ENCODE measurements around the gene WASF1.
A peak's percentile ranks its signal among the peaks of the same experiment; 100 is the strongest.

WASF1 gene

DNA sequence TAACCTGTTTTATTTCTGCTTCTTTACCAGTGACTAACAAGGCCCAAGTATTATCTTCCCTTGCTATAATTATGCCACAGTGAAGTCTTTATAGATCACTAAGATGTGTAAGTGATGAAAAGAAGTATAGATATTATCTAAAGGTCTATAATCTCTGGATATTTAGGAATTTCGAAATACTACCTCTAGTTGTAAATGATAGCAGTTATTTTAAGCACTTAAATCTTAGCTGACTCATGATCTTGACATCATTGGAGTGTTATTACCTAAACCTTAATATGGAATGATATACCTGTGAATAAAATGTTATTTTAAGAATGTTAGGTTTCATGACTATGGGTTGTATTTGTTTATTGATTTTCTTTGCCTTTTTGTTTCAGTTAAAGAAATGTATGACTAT lies 32.3 kb upstream of the WASF1 start:
- no peaks in the 10 kb centered on the region for H3K9me3 ChIP-seq (ENCODE audit: control insufficient read depth, insufficient read depth, low read length)
- H3F3A ChIP-seq (ENCODE audit: control insufficient read depth, insufficient read depth): peaks cover 4% of the 10 kb centered on the region
- no peak overlapping the region for H3K27ac ChIP-seq (ENCODE audit: low read depth, low read length)
- H3K79me2 ChIP-seq (ENCODE audit: control insufficient read depth, low read length): peaks cover 11% of the 10 kb centered on the region
- H4K20me1 ChIP-seq (ENCODE audit: control insufficient read depth, insufficient read depth, low read depth, low read length): no peaks in the 10 kb centered on the region
- no peak overlapping the region for H3K4me2 ChIP-seq (ENCODE audit: low read length)
- TF ChIP-seq, protein P1, sequence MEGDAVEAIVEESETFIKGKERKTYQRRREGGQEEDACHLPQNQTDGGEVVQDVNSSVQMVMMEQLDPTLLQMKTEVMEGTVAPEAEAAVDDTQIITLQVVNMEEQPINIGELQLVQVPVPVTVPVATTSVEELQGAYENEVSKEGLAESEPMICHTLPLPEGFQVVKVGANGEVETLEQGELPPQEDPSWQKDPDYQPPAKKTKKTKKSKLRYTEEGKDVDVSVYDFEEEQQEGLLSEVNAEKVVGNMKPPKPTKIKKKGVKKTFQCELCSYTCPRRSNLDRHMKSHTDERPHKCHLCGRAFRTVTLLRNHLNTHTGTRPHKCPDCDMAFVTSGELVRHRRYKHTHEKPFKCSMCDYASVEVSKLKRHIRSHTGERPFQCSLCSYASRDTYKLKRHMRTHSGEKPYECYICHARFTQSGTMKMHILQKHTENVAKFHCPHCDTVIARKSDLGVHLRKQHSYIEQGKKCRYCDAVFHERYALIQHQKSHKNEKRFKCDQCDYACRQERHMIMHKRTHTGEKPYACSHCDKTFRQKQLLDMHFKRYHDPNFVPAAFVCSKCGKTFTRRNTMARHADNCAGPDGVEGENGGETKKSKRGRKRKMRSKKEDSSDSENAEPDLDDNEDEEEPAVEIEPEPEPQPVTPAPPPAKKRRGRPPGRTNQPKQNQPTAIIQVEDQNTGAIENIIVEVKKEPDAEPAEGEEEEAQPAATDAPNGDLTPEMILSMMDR (IDR thresholded peaks at IDR 0.05; ENCODE audit: low read depth, low read length, poor library complexity, severe bottlenecking): no peak
- no peak for TF ChIP-seq EZH2phosphoT487 (IDR thresholded peaks at IDR 0.05; ENCODE audit: borderline replicate concordance, low read length)
- H3K27me3 ChIP-seq (ENCODE audit: control insufficient read depth, low read length): no peaks in the 10 kb centered on the region
- H3K9me2 ChIP-seq (replicated peaks; ENCODE audit: control insufficient read depth, low read length): no peaks in the 10 kb centered on the region
- H3K36me3 ChIP-seq (ENCODE audit: control insufficient read depth, low read length): peaks cover 88% of the 10 kb centered on the region
- no peak overlapping the region for H3K4me3 ChIP-seq (ENCODE audit: low read length)
- H3K4me1 ChIP-seq (ENCODE audit: control insufficient read depth, low read length): peaks cover 24% of the 10 kb centered on the region

DNA sequence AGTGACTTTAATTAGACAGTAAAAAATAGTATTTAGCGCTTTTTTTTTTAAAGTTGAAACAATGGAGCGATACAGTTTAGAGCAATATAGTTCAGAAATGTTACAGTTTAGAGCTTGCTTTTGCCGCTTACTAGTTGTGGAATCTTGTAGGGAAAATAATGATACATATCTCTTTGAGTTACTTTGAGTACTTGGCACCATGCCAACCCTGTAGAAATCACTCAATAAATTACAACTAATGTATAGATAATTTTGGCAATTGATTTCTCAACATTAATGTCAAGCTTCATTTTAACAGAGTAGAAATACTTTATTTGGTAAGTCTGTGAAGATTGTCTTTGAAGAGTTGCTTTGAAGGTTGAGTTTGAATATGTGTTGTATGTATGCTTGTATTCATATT lies 28.2 kb upstream of the WASF1 start:
- Histone ChIP-seq H3K9me2 (replicated peaks; ENCODE audit: control insufficient read depth, low read length) (no peaks in the 10 kb centered on the region), H3K4me2 (ENCODE audit: low read length) (peak overlapping the region; percentile 77), H3K4me3 (ENCODE audit: low read length) (no peak overlapping the region), H3K27ac (ENCODE audit: low read depth, low read length) (peak overlapping the region; percentile 94), H3F3A (ENCODE audit: control insufficient read depth, insufficient read depth) (peaks cover 36% of the 10 kb centered on the region), H3K36me3 (ENCODE audit: control insufficient read depth, low read length) (peaks cover 48% of the 10 kb centered on the region), H3K79me2 (ENCODE audit: control insufficient read depth, low read length) (peaks cover 26% of the 10 kb centered on the region), H3K4me1 (ENCODE audit: control insufficient read depth, low read length) (peaks cover 54% of the 10 kb centered on the region), H4K20me1 (ENCODE audit: control insufficient read depth, insufficient read depth, low read depth, low read length) (no peaks in the 10 kb centered on the region), H3K27me3 (ENCODE audit: control insufficient read depth, low read length) (no peaks in the 10 kb centered on the region), H3K9me3 (ENCODE audit: control insufficient read depth, insufficient read depth, low read length) (no peaks in the 10 kb centered on the region)
- TF ChIP-seq, protein P1 (IDR thresholded peaks at IDR 0.05; ENCODE audit: low read depth, low read length, poor library complexity, severe bottlenecking): no peak
- no peak for TF ChIP-seq EZH2phosphoT487 (IDR thresholded peaks at IDR 0.05; ENCODE audit: borderline replicate concordance, low read length)

DNA sequence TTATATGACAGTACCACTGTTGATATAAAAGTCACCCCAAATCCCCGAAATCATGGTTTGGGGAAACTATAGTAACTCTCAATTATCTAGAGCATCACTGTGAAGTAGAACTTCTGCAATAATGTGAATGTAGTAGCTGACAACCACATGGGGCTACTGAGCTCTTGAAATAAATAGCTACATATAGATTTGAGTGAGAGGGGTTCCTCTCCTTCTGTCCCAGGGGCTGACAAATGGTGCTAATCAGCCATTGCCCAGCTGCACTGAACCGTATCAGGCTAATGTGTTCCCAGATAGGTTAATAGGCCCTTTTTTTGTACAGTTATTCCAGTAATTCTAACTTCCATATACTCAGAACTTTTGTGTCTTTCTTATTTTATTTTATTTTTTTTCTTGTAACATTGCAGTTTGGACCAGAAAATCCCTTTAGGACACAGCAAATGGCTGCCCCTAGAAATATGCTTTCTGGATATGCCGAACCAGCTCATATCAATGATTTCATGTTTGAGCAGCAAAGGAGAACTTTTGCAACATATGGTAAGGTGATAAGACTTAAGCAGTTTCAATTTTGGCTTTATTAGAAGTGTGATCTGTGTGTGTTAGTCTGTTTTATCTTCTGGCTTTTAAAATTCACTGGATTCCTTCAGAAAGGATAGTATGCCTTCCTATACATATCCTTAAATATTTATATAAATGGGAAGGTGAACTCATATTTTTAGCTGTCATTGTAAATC lies 21.8 kb upstream of the WASF1 start:
- Histone ChIP-seq H3K27me3 (ENCODE audit: control insufficient read depth, low read length) (no peaks in the 10 kb centered on the region), H3F3A (ENCODE audit: control insufficient read depth, insufficient read depth) (peaks cover 31% of the 10 kb centered on the region), H3K9me2 (replicated peaks; ENCODE audit: control insufficient read depth, low read length) (no peaks in the 10 kb centered on the region), H3K79me2 (ENCODE audit: control insufficient read depth, low read length) (peaks cover 73% of the 10 kb centered on the region), H3K27ac (ENCODE audit: low read depth, low read length) (peak overlapping the region; percentile 94), H3K4me1 (ENCODE audit: control insufficient read depth, low read length) (peaks cover 70% of the 10 kb centered on the region), H3K36me3 (ENCODE audit: control insufficient read depth, low read length) (peaks cover 18% of the 10 kb centered on the region), H4K20me1 (ENCODE audit: control insufficient read depth, insufficient read depth, low read depth, low read length) (no peaks in the 10 kb centered on the region), H3K4me3 (ENCODE audit: low read length) (peak overlapping the region; percentile 52), H3K4me2 (ENCODE audit: low read length) (peak overlapping the region; percentile 63), H3K9me3 (ENCODE audit: control insufficient read depth, insufficient read depth, low read length) (no peaks in the 10 kb centered on the region)
- TF ChIP-seq, protein P1 (IDR thresholded peaks at IDR 0.05; ENCODE audit: low read depth, low read length, poor library complexity, severe bottlenecking): no peak
- no peak for TF ChIP-seq EZH2phosphoT487 (IDR thresholded peaks at IDR 0.05; ENCODE audit: borderline replicate concordance, low read length)
